Epithelial cell of esophagus (primary cell): ENCODE measurements around the gene PLSCR3.

ENCODE experiments used
- DNase-seq: peaks from one replicate; pipeline ENCODE4 v3.0.0; 2010; ENCODE audit warnings: low read depth
- H3K4me3 ChIP-seq: 2 replicates; pipeline ENCODE4 v1.5.1; 2011; ENCODE audit warnings: mild to moderate bottlenecking, low read length, control low read depth
- CTCF ChIP-seq: IDR thresholded peaks from 2 replicates; pipeline ENCODE4 v1.5.1; 2011; ENCODE audit warnings: low read depth, mild to moderate bottlenecking, low read length, control low read depth, inconsistent platforms; ENCODE audit not compliant: insufficient read depth; ENCODE audit errors: missing control alignments

PLSCR3 gene

GRCh38 chr17:7356072-7356549, 38.2 kb downstream of the PLSCR3 start:
- peak; percentile 88 for TF ChIP-seq CTCF
- peak; percentile 90 for DNase-seq
- H3K4me3 ChIP-seq: no peak overlapping the region

DNA sequence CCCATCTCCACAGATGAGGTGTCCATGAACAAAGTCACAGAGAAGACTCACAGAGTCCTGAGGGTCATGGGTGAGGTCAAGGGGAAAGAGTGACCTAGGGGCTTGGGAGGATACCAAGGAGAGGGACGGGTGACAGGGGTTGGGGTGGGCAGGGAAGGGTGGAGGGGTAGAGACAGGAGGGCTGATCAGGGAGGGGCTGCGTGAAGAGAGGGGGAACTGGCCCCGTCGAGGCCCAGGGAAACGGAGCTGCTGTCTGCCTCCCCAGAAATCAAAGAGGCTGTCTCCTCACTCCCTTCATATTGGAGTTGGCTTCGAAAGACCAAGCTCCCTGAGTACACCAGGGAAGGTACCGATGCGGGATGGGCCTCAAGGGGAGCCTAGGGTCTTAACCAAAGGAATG, 38.8 kb downstream of the PLSCR3 start:
- H3K4me3 ChIP-seq: no peak overlapping the region
- no peak for TF ChIP-seq CTCF
- no peak for DNase-seq

GRCh38 chr17:7355053-7355452, 39.3 kb downstream of the PLSCR3 start, which contains the start of gene TMEM95:
TSS of gene TMEM95 (plus strand) at chr17:7355156. CDS start at chr17:7355205, 49 bp downstream.
- H3K4me3 ChIP-seq: peak within 1 kb of the TSS; percentile 89
- no peak for TF ChIP-seq CTCF
- DNase-seq: peak; percentile 40

GRCh38 chr17:7354262-7354843, 40.0 kb downstream of the PLSCR3 start:
- H3K4me3 ChIP-seq: peak overlapping the region; percentile 89
- TF ChIP-seq CTCF: peak; percentile 41
- DNase-seq: peak; percentile 100

GRCh38 chr17:7352910-7353635, 41.3 kb downstream of the PLSCR3 start:
- DNase-seq: no peak

DNA sequence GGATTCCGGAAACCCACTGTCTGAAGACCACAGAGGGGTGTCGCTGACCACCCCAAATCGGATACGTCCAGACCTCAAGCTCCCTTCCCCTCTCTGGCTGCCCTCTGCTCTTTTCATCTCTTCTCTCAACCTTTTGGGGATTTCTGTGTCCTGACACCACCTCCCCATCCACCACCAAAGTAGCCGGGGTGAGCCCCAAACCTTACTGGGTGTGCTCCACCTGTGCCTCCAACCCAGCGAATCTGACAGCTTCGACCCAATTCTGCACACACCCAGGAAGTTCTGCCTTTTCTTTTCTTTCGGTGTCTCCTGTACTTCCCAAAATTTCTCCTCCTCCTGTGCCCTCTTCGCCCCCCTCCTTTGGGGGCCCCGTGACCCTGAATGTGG, 41.8 kb downstream of the PLSCR3 start:
- TF ChIP-seq CTCF: no peak
- peak overlapping the region; percentile 89 for H3K4me3 ChIP-seq
- DNase-seq: no peak

More at GRCh38 chr17:7352910-7353635, 41.3 kb downstream of the PLSCR3 start:
- peak overlapping the region; percentile 89 for H3K4me3 ChIP-seq
- TF ChIP-seq CTCF: no peak
